ENCODE results near the gene ZKSCAN4.

Gene ZKSCAN4

DNA sequence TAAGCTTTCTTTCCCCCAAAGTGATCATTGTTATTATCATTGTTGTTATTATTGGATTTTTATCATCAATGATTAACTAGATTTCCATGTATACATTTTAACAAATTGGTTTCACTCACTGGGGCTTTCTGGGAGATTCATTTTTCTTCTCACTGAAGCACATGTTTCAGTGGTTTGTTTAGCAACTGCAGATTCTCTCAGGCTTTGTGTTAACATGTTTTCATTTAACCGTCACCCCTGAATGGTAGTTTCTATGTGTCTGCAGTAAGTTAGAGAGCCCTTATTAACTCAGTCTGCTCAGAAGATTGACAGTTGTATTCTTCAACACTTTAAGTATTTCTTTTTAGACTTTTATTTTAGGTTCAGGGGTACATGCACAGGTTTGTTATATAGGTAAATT is 12.4 kb downstream of the ZKSCAN4 start:
- TF ChIP-seq, protein P1, sequence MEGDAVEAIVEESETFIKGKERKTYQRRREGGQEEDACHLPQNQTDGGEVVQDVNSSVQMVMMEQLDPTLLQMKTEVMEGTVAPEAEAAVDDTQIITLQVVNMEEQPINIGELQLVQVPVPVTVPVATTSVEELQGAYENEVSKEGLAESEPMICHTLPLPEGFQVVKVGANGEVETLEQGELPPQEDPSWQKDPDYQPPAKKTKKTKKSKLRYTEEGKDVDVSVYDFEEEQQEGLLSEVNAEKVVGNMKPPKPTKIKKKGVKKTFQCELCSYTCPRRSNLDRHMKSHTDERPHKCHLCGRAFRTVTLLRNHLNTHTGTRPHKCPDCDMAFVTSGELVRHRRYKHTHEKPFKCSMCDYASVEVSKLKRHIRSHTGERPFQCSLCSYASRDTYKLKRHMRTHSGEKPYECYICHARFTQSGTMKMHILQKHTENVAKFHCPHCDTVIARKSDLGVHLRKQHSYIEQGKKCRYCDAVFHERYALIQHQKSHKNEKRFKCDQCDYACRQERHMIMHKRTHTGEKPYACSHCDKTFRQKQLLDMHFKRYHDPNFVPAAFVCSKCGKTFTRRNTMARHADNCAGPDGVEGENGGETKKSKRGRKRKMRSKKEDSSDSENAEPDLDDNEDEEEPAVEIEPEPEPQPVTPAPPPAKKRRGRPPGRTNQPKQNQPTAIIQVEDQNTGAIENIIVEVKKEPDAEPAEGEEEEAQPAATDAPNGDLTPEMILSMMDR (IDR thresholded peaks at IDR 0.05; ENCODE audit: extremely low read depth, insufficient read depth, missing control alignments), result no peak
- in situ Hi-C loops (cut with MboI; ENCODE audit: low pct_unique_long_range_greater_than_20kb, low sequenced_read_pairs, unreplicated experiment), result no loop called here
- no peak for DNase-seq (ENCODE audit: low spot score)

- in situ Hi-C loops (cut with MboI; ENCODE audit: low pct_unique_long_range_greater_than_20kb, low sequenced_read_pairs, unreplicated experiment), result no loop called here
- no peak for DNase-seq (ENCODE audit: low spot score)
- TF ChIP-seq, protein P1 (IDR thresholded peaks at IDR 0.05; ENCODE audit: extremely low read depth, insufficient read depth, missing control alignments), result no peak
Observed at GRCh38 chr6:28235912-28236452, 16.1 kb downstream of the ZKSCAN4 start.

DNA sequence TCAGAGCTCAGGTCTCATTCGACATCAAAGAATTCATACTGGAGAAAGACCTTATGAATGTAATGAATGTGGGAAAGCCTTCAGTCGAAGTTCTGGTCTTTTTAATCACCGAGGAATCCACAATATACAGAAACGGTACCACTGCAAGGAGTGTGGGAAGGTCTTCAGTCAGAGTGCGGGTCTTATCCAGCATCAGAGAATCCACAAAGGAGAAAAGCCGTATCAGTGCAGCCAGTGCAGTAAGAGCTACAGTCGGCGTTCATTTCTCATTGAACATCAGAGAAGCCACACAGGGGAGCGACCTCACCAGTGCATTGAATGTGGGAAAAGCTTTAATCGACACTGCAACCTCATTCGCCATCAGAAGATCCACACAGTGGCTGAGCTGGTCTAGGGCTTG is 19.3 kb downstream of the ZKSCAN4 start:
- TF ChIP-seq, protein P1 (IDR thresholded peaks at IDR 0.05; ENCODE audit: extremely low read depth, insufficient read depth, missing control alignments), result no peak

GRCh38 chr6:28226460-28226859 is 25.6 kb downstream of the ZKSCAN4 start:
- in situ Hi-C loops (cut with MboI; ENCODE audit: low pct_unique_long_range_greater_than_20kb, low sequenced_read_pairs, unreplicated experiment), result no loop called here
- no peak for DNase-seq (ENCODE audit: low spot score)
- TF ChIP-seq, protein P1 (IDR thresholded peaks at IDR 0.05; ENCODE audit: extremely low read depth, insufficient read depth, missing control alignments), result no peak

More for the DNA sequence above, 19.3 kb downstream of the ZKSCAN4 start:
- in situ Hi-C loops (cut with MboI; ENCODE audit: low pct_unique_long_range_greater_than_20kb, low sequenced_read_pairs, unreplicated experiment), result no loop called here
- no peak for DNase-seq (ENCODE audit: low spot score)

- DNase-seq (ENCODE audit: low spot score), result peak; percentile 75
Observed at GRCh38 chr6:28225056-28225834, 26.8 kb downstream of the ZKSCAN4 start, which contains the start of gene ZSCAN9. Gene ZSCAN9 (plus strand): TSS chr6:28225275. CDS start chr6:28227085, 1,810 bp downstream.

GRCh38 chr6:28224131-28225055 is 27.7 kb downstream of the ZKSCAN4 start:
- in situ Hi-C loops (cut with MboI; ENCODE audit: low pct_unique_long_range_greater_than_20kb, low sequenced_read_pairs, unreplicated experiment), result no loop called here
- TF ChIP-seq, protein P1 (IDR thresholded peaks at IDR 0.05; ENCODE audit: extremely low read depth, insufficient read depth, missing control alignments), result no peak
- no peak for DNase-seq (ENCODE audit: low spot score)

More at GRCh38 chr6:28225056-28225834, 26.8 kb downstream of the ZKSCAN4 start, which contains the start of gene ZSCAN9:
- TF ChIP-seq, protein P1 (IDR thresholded peaks at IDR 0.05; ENCODE audit: extremely low read depth, insufficient read depth, missing control alignments), result no peak
- in situ Hi-C loops (cut with MboI; ENCODE audit: low pct_unique_long_range_greater_than_20kb, low sequenced_read_pairs, unreplicated experiment), result no loop called here

All from GM13977 (cell line).